ENCODE measurements around the gene MND1.

GRCh38 chr4:153375303-153375702, 30.8 kb downstream of the MND1 start:
- TF ChIP-seq EZH2phosphoT487 (IDR thresholded peaks at IDR 0.05; ENCODE audit: insufficient read depth, low read depth), result no peak
- TF ChIP-seq EZH2 (IDR thresholded peaks at IDR 0.05; ENCODE audit: insufficient read depth, poor library complexity, severe bottlenecking), result no peak
